Fibroblast of pulmonary artery (primary cell): ENCODE results near the gene SGO2.
"Not testable (repeated sequence)": the region's sequence is repeated elsewhere in the genome, so short reads cannot be mapped to it uniquely, and the experiment has no call there.

Source experiments
- DNase-seq: peaks from one replicate; pipeline ENCODE4 v3.0.0-alpha.2; 2010; ENCODE audit warnings: low read depth
- H3K4me3 ChIP-seq: replicated peaks from 2 replicates; pipeline ENCODE4 v1.5.1; 2011; ENCODE audit warnings: low read depth, mild to moderate bottlenecking, control low read depth, low read length, moderate library complexity
- CTCF ChIP-seq: IDR thresholded peaks from 2 replicates; pipeline ENCODE4 v1.5.1; 2011; ENCODE audit warnings: mild to moderate bottlenecking, control low read depth, low read length, inconsistent platforms; ENCODE audit errors: missing control alignments

The SGO2 gene

GRCh38 chr2:200534572-200534971, 8.6 kb downstream of the SGO2 start:
- H3K4me3 ChIP-seq, result no peak overlapping the region
- no peak for TF ChIP-seq CTCF
- no peak for DNase-seq

- no peak for DNase-seq
- TF ChIP-seq CTCF, result no peak
- H3K4me3 ChIP-seq, result no peak overlapping the region
Measured at GRCh38 chr2:200538139-200538538, 12.1 kb downstream of the SGO2 start.

- no peak overlapping the region for H3K4me3 ChIP-seq
- no peak for TF ChIP-seq CTCF
- no peak for DNase-seq
Measured at GRCh38 chr2:200540793-200541192, 14.8 kb downstream of the SGO2 start.

- not testable (repeated sequence) for H3K4me3 ChIP-seq, DNase-seq
Measured at GRCh38 chr2:200566596-200566995, 40.6 kb downstream of the SGO2 start.

- no peak for DNase-seq
- no peak for TF ChIP-seq CTCF
- H3K4me3 ChIP-seq, result no peak overlapping the region
Measured at GRCh38 chr2:200567932-200568331, 41.9 kb downstream of the SGO2 start.

- H3K4me3 ChIP-seq, result no peak overlapping the region
- TF ChIP-seq CTCF, result peak; percentile 50
- DNase-seq, result peak; percentile 51
Measured at GRCh38 chr2:200575957-200576356, 50.0 kb downstream of the SGO2 start.

- no peak for DNase-seq
- TF ChIP-seq CTCF, result peak; percentile 11
- H3K4me3 ChIP-seq, result no peak overlapping the region
Measured at GRCh38 chr2:200577027-200577426, 51.0 kb downstream of the SGO2 start.

- DNase-seq, result peak; percentile 75
- TF ChIP-seq CTCF, result peak; percentile 69
- H3K4me3 ChIP-seq, result no peak overlapping the region
Measured at GRCh38 chr2:200578778-200579177, 52.8 kb downstream of the SGO2 start.
